ENCODE data around the gene AHSG. TPM values are rescaled to one million over a fixed set of nuclear protein-coding genes. Genes with fewer than 3 reads are reported as not detected.

Gene AHSG
- total RNA-seq, 1 experiment from 2014 or later, result 1.6 TPM

DNA sequence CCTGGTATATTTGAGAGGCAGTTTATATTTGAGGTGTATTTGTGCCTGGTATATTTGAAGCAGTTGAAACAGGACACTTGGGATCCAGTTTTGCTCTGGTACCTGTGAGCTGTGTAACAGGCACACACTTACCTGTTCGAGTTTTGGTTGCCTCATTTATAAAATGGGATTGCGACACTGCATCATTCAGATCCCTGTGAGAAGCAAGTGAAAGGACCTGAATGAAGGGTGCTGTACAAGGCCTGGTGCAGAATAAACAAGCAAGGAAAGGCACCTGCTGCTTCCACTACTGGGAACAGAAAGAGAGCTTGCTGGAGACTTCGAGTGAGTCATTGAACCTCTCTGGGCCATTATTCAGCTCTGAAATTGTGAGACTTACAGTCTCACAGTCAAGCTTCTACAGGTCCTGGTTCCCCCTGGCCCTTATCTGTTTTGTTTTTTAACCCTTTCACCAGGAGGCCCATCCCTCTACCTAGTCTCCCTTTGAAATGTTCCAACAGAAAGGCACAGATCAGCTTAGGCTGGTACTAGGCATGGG is 38.9 kb downstream of the AHSG start:
- ChIA-PET CTCF (no interaction called here), RAD21 (ENCODE audit: low non-redundant PET in 1 of 2, low total read pairs in 2 of 2, uncharacterized antibody in 2 of 2, unreplicated experiment in 2 of 2) (no interaction called here), POLR2A (no interaction called here)
- H3K9me3 ChIP-seq (ENCODE audit: control insufficient read depth in 1 of 2, insufficient read depth in 1 of 2, low read depth in 1 of 2, low read length in 2 of 2), result no peaks in the 10 kb centered on the region
- DNase-seq (ENCODE audit: low read depth, low spot score) (no peak), ATAC-seq (no peak)
- no TSS peak for BruUV-seq (replicated peaks)
- H3K4me1 ChIP-seq (ENCODE audit: control insufficient read depth in 1 of 2, insufficient read depth in 2 of 2, low read length in 2 of 2), result peaks cover 0 to 7% of the 10 kb centered on the region in 2 experiments; a peak in 2 of 4 replicates
- H3K27ac ChIP-seq (ENCODE audit: low read depth, low read length), result no peak overlapping the region
- intact Hi-C loops (cut with micrococcal nuclease), result no loop called here
- no peaks in the 10 kb centered on the region for H3K36me3 ChIP-seq (ENCODE audit: control insufficient read depth in 1 of 2, insufficient read depth in 2 of 2, low read length in 2 of 2)
- no peaks in the 10 kb centered on the region for H4K20me1 ChIP-seq (ENCODE audit: insufficient read depth)
- H3K27me3 ChIP-seq (ENCODE audit: insufficient read depth, low read length), result no peaks in the 10 kb centered on the region
- no peak for TF ChIP-seq EGR1 (IDR thresholded peaks at IDR 0.05; ENCODE audit: low read depth)
- no peak for TF ChIP-seq JUND (IDR thresholded peaks at IDR 0.05)
- no peak for TF ChIP-seq POLR2A (IDR thresholded peaks at IDR 0.05; ENCODE audit: borderline replicate concordance, extremely low read depth, insufficient read depth, insufficient read length)
- TF ChIP-seq CBX3 (IDR thresholded peaks at IDR 0.05; ENCODE audit: low read depth), result no peak
- no peak for TF ChIP-seq SP1 (IDR thresholded peaks at IDR 0.05; ENCODE audit: low read depth)
- TF ChIP-seq SRF (IDR thresholded peaks at IDR 0.05; ENCODE audit: low read depth), result no peak
- TF ChIP-seq, protein P1, sequence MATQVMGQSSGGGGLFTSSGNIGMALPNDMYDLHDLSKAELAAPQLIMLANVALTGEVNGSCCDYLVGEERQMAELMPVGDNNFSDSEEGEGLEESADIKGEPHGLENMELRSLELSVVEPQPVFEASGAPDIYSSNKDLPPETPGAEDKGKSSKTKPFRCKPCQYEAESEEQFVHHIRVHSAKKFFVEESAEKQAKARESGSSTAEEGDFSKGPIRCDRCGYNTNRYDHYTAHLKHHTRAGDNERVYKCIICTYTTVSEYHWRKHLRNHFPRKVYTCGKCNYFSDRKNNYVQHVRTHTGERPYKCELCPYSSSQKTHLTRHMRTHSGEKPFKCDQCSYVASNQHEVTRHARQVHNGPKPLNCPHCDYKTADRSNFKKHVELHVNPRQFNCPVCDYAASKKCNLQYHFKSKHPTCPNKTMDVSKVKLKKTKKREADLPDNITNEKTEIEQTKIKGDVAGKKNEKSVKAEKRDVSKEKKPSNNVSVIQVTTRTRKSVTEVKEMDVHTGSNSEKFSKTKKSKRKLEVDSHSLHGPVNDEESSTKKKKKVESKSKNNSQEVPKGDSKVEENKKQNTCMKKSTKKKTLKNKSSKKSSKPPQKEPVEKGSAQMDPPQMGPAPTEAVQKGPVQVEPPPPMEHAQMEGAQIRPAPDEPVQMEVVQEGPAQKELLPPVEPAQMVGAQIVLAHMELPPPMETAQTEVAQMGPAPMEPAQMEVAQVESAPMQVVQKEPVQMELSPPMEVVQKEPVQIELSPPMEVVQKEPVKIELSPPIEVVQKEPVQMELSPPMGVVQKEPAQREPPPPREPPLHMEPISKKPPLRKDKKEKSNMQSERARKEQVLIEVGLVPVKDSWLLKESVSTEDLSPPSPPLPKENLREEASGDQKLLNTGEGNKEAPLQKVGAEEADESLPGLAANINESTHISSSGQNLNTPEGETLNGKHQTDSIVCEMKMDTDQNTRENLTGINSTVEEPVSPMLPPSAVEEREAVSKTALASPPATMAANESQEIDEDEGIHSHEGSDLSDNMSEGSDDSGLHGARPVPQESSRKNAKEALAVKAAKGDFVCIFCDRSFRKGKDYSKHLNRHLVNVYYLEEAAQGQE (IDR thresholded peaks at IDR 0.05; ENCODE audit: low read depth), result no peak
- no peak for TF ChIP-seq ZFX (IDR thresholded peaks at IDR 0.05)
- TF ChIP-seq RAD21 (IDR thresholded peaks at IDR 0.05; ENCODE audit: low read depth), result no peak
- TF ChIP-seq TCF7L2 (IDR thresholded peaks at IDR 0.05; ENCODE audit: borderline replicate concordance, extremely low read depth, insufficient read depth, insufficient read length), result no peak
- TF ChIP-seq POLR2AphosphoS5 (IDR thresholded peaks at IDR 0.05; ENCODE audit: low read depth, low read length), result no peak
- TF ChIP-seq, protein P2, sequence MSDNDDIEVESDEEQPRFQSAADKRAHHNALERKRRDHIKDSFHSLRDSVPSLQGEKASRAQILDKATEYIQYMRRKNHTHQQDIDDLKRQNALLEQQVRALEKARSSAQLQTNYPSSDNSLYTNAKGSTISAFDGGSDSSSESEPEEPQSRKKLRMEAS (IDR thresholded peaks at IDR 0.05), result no peak
- TF ChIP-seq EZH2 (IDR thresholded peaks at IDR 0.05), result no peak
- no peak for TF ChIP-seq SIN3A (IDR thresholded peaks at IDR 0.05; ENCODE audit: low read depth)
- no peak for TF ChIP-seq FOSL1 (IDR thresholded peaks at IDR 0.05; ENCODE audit: low read depth)
- no peak for TF ChIP-seq ELF1 (IDR thresholded peaks at IDR 0.05; ENCODE audit: borderline replicate concordance, low read depth)
- TF ChIP-seq ZNF274 (IDR thresholded peaks at IDR 0.05; ENCODE audit: low read depth, low read length), result no peak
- TF ChIP-seq, protein P3, sequence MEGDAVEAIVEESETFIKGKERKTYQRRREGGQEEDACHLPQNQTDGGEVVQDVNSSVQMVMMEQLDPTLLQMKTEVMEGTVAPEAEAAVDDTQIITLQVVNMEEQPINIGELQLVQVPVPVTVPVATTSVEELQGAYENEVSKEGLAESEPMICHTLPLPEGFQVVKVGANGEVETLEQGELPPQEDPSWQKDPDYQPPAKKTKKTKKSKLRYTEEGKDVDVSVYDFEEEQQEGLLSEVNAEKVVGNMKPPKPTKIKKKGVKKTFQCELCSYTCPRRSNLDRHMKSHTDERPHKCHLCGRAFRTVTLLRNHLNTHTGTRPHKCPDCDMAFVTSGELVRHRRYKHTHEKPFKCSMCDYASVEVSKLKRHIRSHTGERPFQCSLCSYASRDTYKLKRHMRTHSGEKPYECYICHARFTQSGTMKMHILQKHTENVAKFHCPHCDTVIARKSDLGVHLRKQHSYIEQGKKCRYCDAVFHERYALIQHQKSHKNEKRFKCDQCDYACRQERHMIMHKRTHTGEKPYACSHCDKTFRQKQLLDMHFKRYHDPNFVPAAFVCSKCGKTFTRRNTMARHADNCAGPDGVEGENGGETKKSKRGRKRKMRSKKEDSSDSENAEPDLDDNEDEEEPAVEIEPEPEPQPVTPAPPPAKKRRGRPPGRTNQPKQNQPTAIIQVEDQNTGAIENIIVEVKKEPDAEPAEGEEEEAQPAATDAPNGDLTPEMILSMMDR (IDR thresholded peaks at IDR 0.05 in 2 of 3, conservative IDR thresholded peaks at IDR 0.05 in 1 of 3; ENCODE audit: borderline replicate concordance in 1 of 3, insufficient read depth in 1 of 3, low read depth in 2 of 3, low read length in 2 of 3), result no peak
- no peaks in the 10 kb centered on the region for H3K79me2 ChIP-seq (ENCODE audit: insufficient read depth, low read length)
- no peaks in the 10 kb centered on the region for H3K9me2 ChIP-seq (ENCODE audit: insufficient read depth)
- no peak overlapping the region for H2AFZ ChIP-seq (ENCODE audit: low read depth, low read length, poor library complexity, severe bottlenecking)
- H3K4me2 ChIP-seq (ENCODE audit: low read length), result no peak overlapping the region
- H3K4me3 ChIP-seq (replicated peaks in 1 of 2; ENCODE audit: low read depth in 1 of 2, low read length in 2 of 2), result no peak overlapping the region
- no peak overlapping the region for H3K9ac ChIP-seq (ENCODE audit: low read length)

Data from HCT116 (cell line).